ENCODE data around the gene ALCAM. TPM values are rescaled to one million over a fixed set of nuclear protein-coding genes. Genes with fewer than 3 reads are reported as not detected.

Gene ALCAM
- total RNA-seq, 1 experiment from 2014 or later, result 72.7 TPM

DNA sequence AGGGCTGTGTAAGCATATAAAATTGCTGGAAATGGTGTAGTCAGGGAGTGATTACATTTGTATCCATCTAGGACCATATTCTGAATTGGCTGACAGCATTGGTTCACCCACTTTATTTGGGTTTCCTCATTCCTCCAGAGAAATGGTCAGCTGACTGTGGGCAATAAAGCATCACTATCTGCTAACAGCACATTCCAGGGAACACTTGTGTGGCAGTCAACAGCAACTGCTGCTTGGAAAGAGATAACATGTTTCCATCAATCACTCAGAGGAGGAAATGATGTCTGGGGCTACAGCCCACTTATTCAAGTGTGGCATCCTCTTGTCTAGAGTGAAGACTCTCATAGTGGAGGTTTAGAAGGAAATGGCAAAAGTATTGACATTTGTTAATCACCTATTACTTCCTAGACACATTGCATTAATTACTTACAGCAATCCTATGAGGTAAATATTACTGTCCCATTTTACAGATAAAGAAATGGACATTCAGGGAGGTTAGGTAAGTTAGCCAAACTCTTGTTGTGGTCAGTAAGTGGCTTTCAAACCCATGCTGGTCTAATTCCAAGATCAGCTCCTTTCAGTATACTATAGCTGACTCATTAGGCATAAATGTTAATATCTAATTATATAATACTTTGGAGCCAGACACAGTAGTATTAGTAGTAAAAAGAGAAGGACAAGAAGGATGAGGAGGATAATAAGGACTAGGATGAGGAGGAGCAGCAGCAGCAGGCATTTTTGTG lies 247.8 kb downstream of the ALCAM start:
- DNase-seq (ENCODE audit: extremely low read depth, low read depth), result no peak

DNA sequence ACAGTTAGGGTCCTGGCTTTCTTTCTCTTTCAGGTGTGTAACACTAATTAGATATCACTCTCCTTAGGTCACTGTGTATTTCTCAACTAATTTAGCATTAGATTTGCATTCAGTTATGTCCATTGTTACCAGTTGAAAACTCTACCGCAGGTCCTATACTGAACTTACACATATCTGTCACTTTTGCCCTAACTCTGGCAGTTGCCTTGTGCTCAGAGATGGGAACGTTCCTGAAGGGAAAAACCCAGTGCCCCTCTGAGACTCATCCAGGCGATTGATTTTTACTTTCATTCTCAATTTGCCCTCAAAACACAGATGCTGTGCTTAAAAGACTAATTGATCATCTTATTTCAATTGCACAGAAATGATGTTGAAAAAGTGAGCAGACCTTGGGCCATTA lies 249.1 kb downstream of the ALCAM start:
- DNase-seq (ENCODE audit: extremely low read depth, low read depth), result no peak

DNA sequence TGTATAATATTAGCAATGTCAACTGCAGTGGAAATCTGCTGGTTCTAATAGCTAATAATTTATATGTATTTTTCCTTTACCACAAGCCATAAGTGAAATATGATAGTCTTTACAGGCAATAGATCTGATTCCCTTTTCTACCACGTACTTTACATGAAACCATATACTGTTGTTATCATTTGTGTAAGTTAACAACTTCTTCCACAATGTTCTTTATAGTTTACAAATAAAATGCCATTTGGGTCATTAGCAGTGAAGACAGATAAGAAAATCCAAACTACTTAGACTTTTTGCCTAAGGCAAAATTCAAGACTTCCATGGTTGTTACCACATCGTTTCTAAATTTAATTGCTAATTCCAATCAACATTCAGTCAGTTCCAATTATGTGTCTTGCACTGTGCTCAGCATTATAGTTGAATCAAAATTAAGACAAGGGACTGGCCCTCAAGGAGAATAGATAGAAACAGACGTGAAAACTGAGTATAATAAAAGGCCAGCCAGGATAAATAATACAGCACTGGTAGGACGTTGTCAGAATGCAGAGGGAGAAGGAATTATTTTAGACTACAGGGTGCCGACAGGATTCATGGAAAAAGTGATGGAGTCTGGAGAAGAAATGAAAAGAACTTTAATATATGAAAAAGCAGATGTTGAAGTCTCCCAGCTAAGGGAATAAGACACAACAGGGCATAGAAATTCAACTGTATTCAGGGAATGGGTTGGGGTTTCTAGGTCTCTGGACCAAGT lies 249.8 kb downstream of the ALCAM start:
- no peak for DNase-seq (ENCODE audit: extremely low read depth, low read depth)

DNA sequence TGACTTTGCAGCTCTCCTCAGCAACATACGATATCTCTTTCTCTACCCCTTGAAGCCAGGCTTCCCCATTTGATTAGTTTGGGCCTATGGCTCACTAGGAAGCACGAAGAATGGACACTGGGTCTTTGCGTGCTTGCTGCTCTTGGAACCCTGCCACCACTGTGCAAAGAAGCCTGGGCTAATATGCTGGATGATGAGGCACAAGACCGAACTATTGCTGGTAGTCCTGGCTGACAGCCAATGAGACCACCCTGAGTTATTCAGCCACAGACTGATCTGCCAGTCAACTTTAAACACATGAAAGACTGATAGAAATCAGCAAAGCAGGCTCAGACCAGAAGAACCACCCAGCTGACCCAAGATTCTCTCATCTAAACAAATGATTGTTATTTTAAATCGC lies 251.8 kb downstream of the ALCAM start:
- no peak for DNase-seq (ENCODE audit: extremely low read depth, low read depth)

DNA sequence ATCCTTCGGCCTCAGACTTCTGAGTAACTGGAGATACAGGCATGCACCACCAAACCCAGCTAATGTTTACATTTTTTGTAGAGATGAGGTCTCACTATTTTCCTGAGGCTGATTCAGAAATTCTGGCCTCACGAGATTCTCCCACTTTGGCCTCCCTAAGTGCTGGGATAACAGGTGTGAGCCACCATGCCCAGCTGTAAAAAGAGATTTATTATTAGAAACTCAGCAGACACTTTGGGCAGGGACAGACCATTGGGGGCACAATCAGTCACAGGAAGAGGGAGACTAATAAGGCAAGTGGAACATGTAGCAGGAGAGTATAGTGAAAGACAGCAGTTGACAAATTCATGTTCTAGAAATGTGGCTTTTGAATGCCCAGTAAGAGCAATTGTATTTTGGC lies 252.9 kb downstream of the ALCAM start:
- no peak for DNase-seq (ENCODE audit: extremely low read depth, low read depth)

DNA sequence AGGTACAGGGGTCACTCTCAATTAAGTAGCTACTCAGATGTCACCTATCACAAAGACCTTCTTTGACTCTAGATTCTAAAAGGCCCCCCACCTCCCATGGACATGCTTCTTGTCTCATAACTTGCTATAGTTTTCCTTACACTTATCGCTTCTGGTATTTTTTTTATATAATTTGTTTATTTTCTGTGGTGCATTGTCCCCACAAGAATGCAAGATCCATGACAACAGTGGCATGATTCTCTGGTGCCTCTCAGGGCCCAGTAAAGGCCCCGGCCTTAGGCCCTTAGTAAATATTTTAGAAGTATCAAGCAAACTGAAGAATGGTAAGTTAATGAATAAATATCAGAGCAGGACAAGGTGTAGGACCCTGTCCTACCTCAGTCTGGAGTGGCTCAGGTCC lies 253.5 kb downstream of the ALCAM start:
- DNase-seq (ENCODE audit: extremely low read depth, low read depth), result no peak

DNA sequence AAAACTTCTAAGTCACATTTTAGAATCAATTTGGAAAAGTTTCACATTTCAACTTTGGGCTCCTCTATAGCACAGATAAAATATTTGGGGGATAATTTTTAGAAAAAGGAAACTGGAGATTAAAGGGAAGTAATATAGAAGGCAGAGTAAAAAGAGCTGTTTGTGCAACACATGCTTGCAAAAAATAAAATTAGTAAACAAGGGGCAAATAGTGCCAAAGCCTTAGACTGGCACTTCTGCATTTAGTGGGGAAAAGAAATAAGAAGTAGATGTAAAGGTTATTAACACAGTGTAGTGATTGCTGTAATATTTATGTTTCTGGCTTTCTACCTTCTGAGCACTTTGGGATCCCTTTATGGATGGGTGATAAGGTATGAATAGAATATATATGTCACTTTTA lies 255.5 kb downstream of the ALCAM start:
- no peak for DNase-seq (ENCODE audit: extremely low read depth, low read depth)
